Hematopoietic multipotent progenitor cell (in vitro differentiated cells): ENCODE data around the gene HAPLN2. TPM values are rescaled to one million over a fixed set of nuclear protein-coding genes. Genes with fewer than 3 reads are reported as not detected.

Source experiments
- total RNA-seq: library from RNA; depleted of rRNA; stranded (reverse); fragments of >200 nt; gene quantifications from one replicate; pipeline ENCODE4 v1.2.3, GENCODE V29; 2012

Gene HAPLN2
- total RNA-seq, 1 donor, result under 0.01 TPM

Other genes starting within 250 kb of the HAPLN2 start
- gene MEF2D, start 118.6 kb upstream of the HAPLN2 start, total RNA-seq, result 54.7 TPM
- gene IQGAP3, start 46.9 kb upstream of the HAPLN2 start, total RNA-seq, result 1.9 TPM
- gene TTC24, start 39.7 kb upstream of the HAPLN2 start, total RNA-seq, result 15.3 TPM
- 61.4 TPM for gene NAXE, start 27.6 kb upstream of the HAPLN2 start, total RNA-seq
- gene GPATCH4, start 17.9 kb upstream of the HAPLN2 start, total RNA-seq, result 11.8 TPM
- gene BCAN, start 22.7 kb downstream of the HAPLN2 start, total RNA-seq, result under 0.01 TPM
- under 0.01 TPM for gene NES, start 58.0 kb downstream of the HAPLN2 start, total RNA-seq
- gene CRABP2, start 86.2 kb downstream of the HAPLN2 start, total RNA-seq, result 0.27 TPM
- gene METTL25B, start 109.1 kb downstream of the HAPLN2 start, total RNA-seq, result 12.9 TPM
- gene ISG20L2, start 109.4 kb downstream of the HAPLN2 start, total RNA-seq, result 19.7 TPM
- 16.2 TPM for gene MRPL24, start 121.7 kb downstream of the HAPLN2 start, total RNA-seq
- 68.1 TPM for gene HDGF, start 132.3 kb downstream of the HAPLN2 start, total RNA-seq
- gene PRCC, start 148.1 kb downstream of the HAPLN2 start, total RNA-seq, result 23.2 TPM
- 4.3 TPM for gene SH2D2A, start 197.4 kb downstream of the HAPLN2 start, total RNA-seq
- gene INSRR, start 239.7 kb downstream of the HAPLN2 start, total RNA-seq, result under 0.01 TPM
- gene NTRK1, start 241.4 kb downstream of the HAPLN2 start, total RNA-seq, result 7.5 TPM